GM18499 (cell line): ENCODE measurements around the gene STAU1.
"Not testable (repeated sequence)": the region's sequence is repeated elsewhere in the genome, so short reads cannot be mapped to it uniquely, and the experiment has no call there.

Experiments used
- ATAC-seq: cut with Tn5 transposase; IDR thresholded peaks from one replicate; pipeline ENCODE4 v1.9.1; 2021; ENCODE audit warnings: moderate number of reproducible peaks; ENCODE audit not compliant: insufficient read depth, unreplicated experiment

The STAU1 gene

GRCh38 chr20:49167811-49168507, 20.2 kb downstream of the STAU1 start:
- ATAC-seq = no peak

GRCh38 chr20:49166534-49167449, 21.3 kb downstream of the STAU1 start:
- no peak for ATAC-seq

- ATAC-seq = no peak
Measured at GRCh38 chr20:49165611-49166010, 22.5 kb downstream of the STAU1 start.

GRCh38 chr20:49163696-49164095, 24.4 kb downstream of the STAU1 start:
- no peak for ATAC-seq

- no peak for ATAC-seq
Measured at GRCh38 chr20:49161428-49162152, 26.5 kb downstream of the STAU1 start.

- ATAC-seq = no peak
Measured at GRCh38 chr20:49160057-49160929, 27.8 kb downstream of the STAU1 start.

GRCh38 chr20:49157146-49157545, 31.0 kb downstream of the STAU1 start:
- no peak for ATAC-seq

- ATAC-seq = no peak
Measured at GRCh38 chr20:49156481-49156880, 31.7 kb downstream of the STAU1 start.

- no peak for ATAC-seq
Measured at GRCh38 chr20:49151436-49151835, 36.7 kb downstream of the STAU1 start.

- no peak for ATAC-seq
Measured at GRCh38 chr20:49149281-49150045, 38.7 kb downstream of the STAU1 start.

- ATAC-seq = no peak
Measured at GRCh38 chr20:49148601-49149000, 39.5 kb downstream of the STAU1 start.

GRCh38 chr20:49147296-49147695, 40.8 kb downstream of the STAU1 start:
- no peak for ATAC-seq

- ATAC-seq = no peak
Measured at GRCh38 chr20:49146442-49147225, 41.5 kb downstream of the STAU1 start.

GRCh38 chr20:49140834-49141233, 47.3 kb downstream of the STAU1 start:
- no peak for ATAC-seq

GRCh38 chr20:49140411-49140810, 47.7 kb downstream of the STAU1 start:
- ATAC-seq = no peak

GRCh38 chr20:49138431-49138830, 49.7 kb downstream of the STAU1 start:
- ATAC-seq = no peak

- no peak for ATAC-seq
Measured at GRCh38 chr20:49136817-49137571, 51.1 kb downstream of the STAU1 start.

GRCh38 chr20:49134797-49135196, 53.3 kb downstream of the STAU1 start:
- ATAC-seq = not testable (repeated sequence)
